HG03571 (cell line): ENCODE results near the gene EFS.

ENCODE experiments used
- ATAC-seq: cut with Tn5 transposase; IDR thresholded peaks from one replicate; pipeline ENCODE4 v1.9.1; 2021; ENCODE audit not compliant: unreplicated experiment

Gene EFS

GRCh38 chr14:23359167-23359626, 5.8 kb downstream of the EFS start:
- no peak for ATAC-seq

- no peak for ATAC-seq
Observed at GRCh38 chr14:23358553-23359166, 6.3 kb downstream of the EFS start.

- ATAC-seq, result no peak
Observed at GRCh38 chr14:23358042-23358441, 6.9 kb downstream of the EFS start.

GRCh38 chr14:23357261-23357660, 7.7 kb downstream of the EFS start:
- ATAC-seq, result no peak

- no peak for ATAC-seq
Observed at GRCh38 chr14:23356662-23357061, 8.3 kb downstream of the EFS start.

GRCh38 chr14:23355871-23356435, 9.0 kb downstream of the EFS start:
- ATAC-seq, result no peak

- no peak for ATAC-seq
Observed at GRCh38 chr14:23354990-23355389, 10.0 kb downstream of the EFS start.

GRCh38 chr14:23353433-23353780, 11.6 kb downstream of the EFS start:
- ATAC-seq, result no peak

- no peak for ATAC-seq
Observed at GRCh38 chr14:23352506-23353432, 12.2 kb downstream of the EFS start, which contains the start of gene SLC22A17. Gene SLC22A17, minus strand, starts transcription at chr14:23352887.

GRCh38 chr14:23351681-23352505, 13.1 kb downstream of the EFS start:
- ATAC-seq, result no peak

- no peak for ATAC-seq
Observed at GRCh38 chr14:23349156-23349845, 15.7 kb downstream of the EFS start.

- ATAC-seq, result no peak
Observed at GRCh38 chr14:23348297-23348655, 16.7 kb downstream of the EFS start.

GRCh38 chr14:23347406-23348296, 17.3 kb downstream of the EFS start:
- no peak for ATAC-seq

- ATAC-seq, result no peak
Observed at GRCh38 chr14:23346693-23347405, 18.1 kb downstream of the EFS start.

- no peak for ATAC-seq
Observed at GRCh38 chr14:23345987-23346692, 18.8 kb downstream of the EFS start.

GRCh38 chr14:23344481-23344880, 20.5 kb downstream of the EFS start:
- no peak for ATAC-seq

- ATAC-seq, result no peak
Observed at GRCh38 chr14:23339506-23340268, 25.3 kb downstream of the EFS start.

GRCh38 chr14:23335623-23336022, 29.3 kb downstream of the EFS start:
- no peak for ATAC-seq
